Panc1 (cell line): ENCODE measurements around the gene PPP4R3A. TPM values are rescaled to one million over a fixed set of nuclear protein-coding genes. Genes with fewer than 3 reads are reported as not detected.

Source experiments
- ATAC-seq: fragments of 200-7000 bp; cut with Tn5 transposase; 2 replicates; pipeline ENCODE4 v1.9.1; 2020; ENCODE audit warnings: mild to moderate bottlenecking, moderate library complexity
- Bru-seq: library from RNA; stranded (reverse); fragments of 400-500 nt; gene quantifications from one replicate; lab custom pipeline; 2021; lab: Mats Ljungman, UMichigan
- BruChase-seq, 2 experiments: library from RNA; stranded (reverse); fragments of 400-500 nt; gene quantifications; one replicate each; lab custom pipeline; 2021; lab: Mats Ljungman, UMichigan
- BruUV-seq: library from RNA; stranded (reverse); fragments of 400-500 nt; replicated peaks from 2 replicates; lab custom pipeline; 2021; lab: Mats Ljungman, UMichigan
- CTCF ChIA-PET: fragments of 300-600 bp; sonication (Branson Sonifier 250); formaldehyde crosslinking; loops from one replicate; lab custom pipeline; 2022; ENCODE audit warnings: antibody characterized with exemption; lab: Charles Lee
- POLR2A ChIA-PET: fragments of 300-600 bp; sonication (Branson Sonifier 250); formaldehyde crosslinking; loops from one replicate; lab custom pipeline; 2022; ENCODE audit warnings: antibody characterized with exemption; lab: Charles Lee
- DNase-seq: peaks from one replicate; pipeline ENCODE4 v3.0.0-alpha.2; 2010; ENCODE audit warnings: low read depth, low spot score
- H3K27ac ChIP-seq: 2 replicates; pipeline ENCODE4 v1.5.1; 2011; ENCODE audit warnings: mild to moderate bottlenecking, low read length, inconsistent platforms
- H3K27me3 ChIP-seq: fragments of 200-500 bp; sonication (Bioruptor generic); 2 replicates; pipeline ENCODE4 v1.6.0; 2014; ENCODE audit warnings: low read length, inconsistent platforms; ENCODE audit not compliant: control insufficient read depth, insufficient read depth
- H3K36me3 ChIP-seq: fragments of 200-500 bp; sonication (Bioruptor generic); 2 replicates; pipeline ENCODE4 v1.5.1; 2014; ENCODE audit warnings: inconsistent platforms, mild to moderate bottlenecking, low read length, moderate library complexity; ENCODE audit not compliant: control insufficient read depth, insufficient read depth
- H3K4me1 ChIP-seq: 2 replicates; pipeline ENCODE4 v1.5.1; 2011; ENCODE audit warnings: inconsistent platforms, mild to moderate bottlenecking, low read length, moderate library complexity; ENCODE audit not compliant: control insufficient read depth, insufficient read depth
- H3K4me3 ChIP-seq, 2 experiments: 2 replicates each; pipeline ENCODE4 v1.5.1; 2011 to 2012; ENCODE audit warnings: low read depth in 2 of 2, low read length in 2 of 2, mild to moderate bottlenecking in 2 of 2, inconsistent platforms in 1 of 2, moderate library complexity in 1 of 2
- H3K9me3 ChIP-seq: fragments of 200-500 bp; sonication (Bioruptor generic); 2 replicates; pipeline ENCODE4 v1.5.1; 2014; ENCODE audit warnings: low read depth, mild to moderate bottlenecking, inconsistent platforms, low read length, moderate library complexity; ENCODE audit not compliant: control insufficient read depth, insufficient read depth
- POLR2AphosphoS5 ChIP-seq: IDR thresholded peaks from 2 replicates; pipeline ENCODE4 v1.6.1; 2012; ENCODE audit warnings: mild to moderate bottlenecking, low read depth, low read length, moderate library complexity
- SIN3A ChIP-seq: IDR thresholded peaks from 2 replicates; pipeline ENCODE4 v1.6.1; 2012; ENCODE audit warnings: low read depth, mild to moderate bottlenecking, low read length, moderate library complexity, borderline replicate concordance; ENCODE audit not compliant: insufficient read depth
- TCF7L2 ChIP-seq: IDR thresholded peaks from 2 replicates; pipeline ENCODE4 v1.6.1; 2011; ENCODE audit warnings: mild to moderate bottlenecking, low read depth, low read length, inconsistent platforms
- in situ Hi-C: cut with HindIII; loops from 2 replicates; pipeline ENCODE4 v1.10.0; 2016; ENCODE audit warnings: low sequenced_read_pairs, low pct_unique_long_range_greater_than_20kb
- intact Hi-C: fragments of 100-400 bp; cut with micrococcal nuclease; formaldehyde crosslinking; loops from one replicate; pipeline ENCODE4 v1.10.0; 2022; ENCODE audit not compliant: unreplicated experiment
- long read RNA-seq: library from polyadenylated mRNA; unstranded; transcript quantifications from one replicate; pipeline ENCODE4 v2.0.0, GENCODE V29; 2021; ENCODE audit not compliant: unreplicated experiment
- polyA plus RNA-seq: library from polyadenylated mRNA; unstranded; fragments of >200 nt; gene quantifications from one replicate; pipeline ENCODE4 v1.2.1, GENCODE V29; 2012; ENCODE audit warnings: missing spikeins; ENCODE audit not compliant: insufficient read length
- total RNA-seq: library from RNA; stranded (reverse); gene quantifications from one replicate; pipeline ENCODE4 v1.2.1, GENCODE V29; 2021; ENCODE audit not compliant: unreplicated experiment
- TF ChIP-seq, protein P1 (sequence below): fragments of 450-650 bp; IDR thresholded peaks from 2 replicates; pipeline ENCODE4 v1.5.1; 2017; ENCODE audit warnings: mild to moderate bottlenecking
- TF ChIP-seq, protein P2 (sequence below), 2 experiments: IDR thresholded peaks; 2 replicates each; pipeline ENCODE4 v1.6.1; 2011 to 2012; ENCODE audit warnings: low read depth in 2 of 2, control low read depth in 1 of 2, low read length in 1 of 2, mild to moderate bottlenecking in 1 of 2, moderate library complexity in 1 of 2; ENCODE audit not compliant: insufficient read depth in 1 of 2

Gene PPP4R3A
- 54.8 TPM for total RNA-seq
- 29.0 TPM for polyA plus RNA-seq
- percentile 90 among the genes with signal in this experiment for Bru-seq, nascent RNA
- BruChase-seq, experiment 1, labeled RNA remaining after a 2-hour chase = percentile 86 among the genes with signal in this experiment
- percentile 87 among the genes with signal in this experiment for BruChase-seq, experiment 2, labeled RNA remaining after a 6-hour chase
- long read RNA-seq, full-length matches to known transcripts = 92 of 159 reads
- long read RNA-seq, partial matches to known transcripts = 15 of 159 reads
- long read RNA-seq, other reads (novel, unspliced or antisense) = 52 of 159 reads

DNA sequence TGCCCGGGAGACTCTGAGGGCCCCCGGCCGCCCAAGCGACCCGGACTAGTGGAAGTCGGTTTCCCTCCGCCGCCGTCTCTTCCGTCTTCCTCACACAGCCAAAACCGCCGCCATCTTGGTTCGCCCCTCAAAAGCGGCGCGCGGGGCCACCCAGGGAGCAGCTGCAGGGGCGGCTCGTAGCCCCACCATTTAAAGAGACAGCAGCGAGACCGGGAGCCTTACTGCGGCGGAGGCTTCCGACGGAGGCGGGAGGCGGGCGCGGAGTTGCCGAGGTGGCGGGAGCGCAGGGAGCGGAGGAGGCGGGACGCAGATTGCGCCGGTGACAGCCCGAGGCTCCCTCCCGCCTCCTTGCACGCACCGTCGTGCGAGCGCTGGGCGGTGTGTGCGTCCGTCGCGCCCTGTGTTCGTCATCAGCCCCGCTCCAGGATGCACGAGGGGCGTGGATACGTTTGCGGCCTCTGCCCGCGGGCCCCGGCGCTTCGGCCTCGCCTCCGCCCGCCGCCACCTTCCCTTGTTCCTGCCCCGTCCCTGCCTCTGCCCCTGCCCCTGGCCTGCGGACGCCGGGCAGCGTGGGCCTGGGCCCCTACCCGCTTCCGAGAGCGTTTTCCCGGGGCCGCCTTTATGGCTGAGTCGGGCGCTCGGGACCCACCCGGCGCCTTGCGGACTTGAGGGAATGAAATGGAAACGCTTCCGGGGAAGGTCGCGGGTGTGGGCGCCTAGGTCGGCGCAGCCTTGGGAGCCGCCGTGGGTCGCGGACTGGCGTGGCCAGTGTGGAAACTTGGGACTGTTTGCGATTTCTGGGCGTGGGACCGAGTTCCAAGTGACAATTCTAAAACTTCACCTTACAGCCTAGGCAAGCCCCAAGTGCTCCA lies at the start of gene PPP4R3A:
TSS of gene PPP4R3A (minus strand) at position 140 of the 872 bp plus-strand sequence. CDS start 663 bp downstream, outside the sequence.
- Histone ChIP-seq H3K4me3 (peak within 1 kb of the TSS; percentile 84 to 90), H3K27me3 (no peaks in the 10 kb centered on the region), H3K4me1 (no peaks in the 10 kb centered on the region; the same call in 1 of the 2 replicates), H3K36me3 (peaks cover 14% of the 10 kb centered on the region), H3K9me3 (no peaks in the 10 kb centered on the region), H3K27ac (peak within 1 kb of the TSS; percentile 92)
- in situ Hi-C loops = no loop called here
- ATAC-seq (peak; percentile 95), DNase-seq (peak; percentile 60)
- intact Hi-C loops = loop anchor here (5.0 kb wide), 1 partner anchor 402 kb away; no protein-coding TSS in a partner anchor
- BruUV-seq = TSS peak; percentile 99
- TF ChIP-seq, protein P1, sequence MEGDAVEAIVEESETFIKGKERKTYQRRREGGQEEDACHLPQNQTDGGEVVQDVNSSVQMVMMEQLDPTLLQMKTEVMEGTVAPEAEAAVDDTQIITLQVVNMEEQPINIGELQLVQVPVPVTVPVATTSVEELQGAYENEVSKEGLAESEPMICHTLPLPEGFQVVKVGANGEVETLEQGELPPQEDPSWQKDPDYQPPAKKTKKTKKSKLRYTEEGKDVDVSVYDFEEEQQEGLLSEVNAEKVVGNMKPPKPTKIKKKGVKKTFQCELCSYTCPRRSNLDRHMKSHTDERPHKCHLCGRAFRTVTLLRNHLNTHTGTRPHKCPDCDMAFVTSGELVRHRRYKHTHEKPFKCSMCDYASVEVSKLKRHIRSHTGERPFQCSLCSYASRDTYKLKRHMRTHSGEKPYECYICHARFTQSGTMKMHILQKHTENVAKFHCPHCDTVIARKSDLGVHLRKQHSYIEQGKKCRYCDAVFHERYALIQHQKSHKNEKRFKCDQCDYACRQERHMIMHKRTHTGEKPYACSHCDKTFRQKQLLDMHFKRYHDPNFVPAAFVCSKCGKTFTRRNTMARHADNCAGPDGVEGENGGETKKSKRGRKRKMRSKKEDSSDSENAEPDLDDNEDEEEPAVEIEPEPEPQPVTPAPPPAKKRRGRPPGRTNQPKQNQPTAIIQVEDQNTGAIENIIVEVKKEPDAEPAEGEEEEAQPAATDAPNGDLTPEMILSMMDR = no peak
- 0 out of 2 replicates have a peak, but pooled peaks have one; percentile 12 for TF ChIP-seq TCF7L2
- peak; percentile 80 for TF ChIP-seq POLR2AphosphoS5
- TF ChIP-seq SIN3A = peak; percentile 89; the same call in 1 of the 2 replicates
- TF ChIP-seq, protein P2, sequence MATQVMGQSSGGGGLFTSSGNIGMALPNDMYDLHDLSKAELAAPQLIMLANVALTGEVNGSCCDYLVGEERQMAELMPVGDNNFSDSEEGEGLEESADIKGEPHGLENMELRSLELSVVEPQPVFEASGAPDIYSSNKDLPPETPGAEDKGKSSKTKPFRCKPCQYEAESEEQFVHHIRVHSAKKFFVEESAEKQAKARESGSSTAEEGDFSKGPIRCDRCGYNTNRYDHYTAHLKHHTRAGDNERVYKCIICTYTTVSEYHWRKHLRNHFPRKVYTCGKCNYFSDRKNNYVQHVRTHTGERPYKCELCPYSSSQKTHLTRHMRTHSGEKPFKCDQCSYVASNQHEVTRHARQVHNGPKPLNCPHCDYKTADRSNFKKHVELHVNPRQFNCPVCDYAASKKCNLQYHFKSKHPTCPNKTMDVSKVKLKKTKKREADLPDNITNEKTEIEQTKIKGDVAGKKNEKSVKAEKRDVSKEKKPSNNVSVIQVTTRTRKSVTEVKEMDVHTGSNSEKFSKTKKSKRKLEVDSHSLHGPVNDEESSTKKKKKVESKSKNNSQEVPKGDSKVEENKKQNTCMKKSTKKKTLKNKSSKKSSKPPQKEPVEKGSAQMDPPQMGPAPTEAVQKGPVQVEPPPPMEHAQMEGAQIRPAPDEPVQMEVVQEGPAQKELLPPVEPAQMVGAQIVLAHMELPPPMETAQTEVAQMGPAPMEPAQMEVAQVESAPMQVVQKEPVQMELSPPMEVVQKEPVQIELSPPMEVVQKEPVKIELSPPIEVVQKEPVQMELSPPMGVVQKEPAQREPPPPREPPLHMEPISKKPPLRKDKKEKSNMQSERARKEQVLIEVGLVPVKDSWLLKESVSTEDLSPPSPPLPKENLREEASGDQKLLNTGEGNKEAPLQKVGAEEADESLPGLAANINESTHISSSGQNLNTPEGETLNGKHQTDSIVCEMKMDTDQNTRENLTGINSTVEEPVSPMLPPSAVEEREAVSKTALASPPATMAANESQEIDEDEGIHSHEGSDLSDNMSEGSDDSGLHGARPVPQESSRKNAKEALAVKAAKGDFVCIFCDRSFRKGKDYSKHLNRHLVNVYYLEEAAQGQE (IDR thresholded peaks at IDR 0.05; ENCODE audit: insufficient read depth in 1 of 2, low read depth in 2 of 2, low read length in 1 of 2) = no peak
- ChIA-PET POLR2A (no interaction called here), CTCF (no interaction called here)

DNA sequence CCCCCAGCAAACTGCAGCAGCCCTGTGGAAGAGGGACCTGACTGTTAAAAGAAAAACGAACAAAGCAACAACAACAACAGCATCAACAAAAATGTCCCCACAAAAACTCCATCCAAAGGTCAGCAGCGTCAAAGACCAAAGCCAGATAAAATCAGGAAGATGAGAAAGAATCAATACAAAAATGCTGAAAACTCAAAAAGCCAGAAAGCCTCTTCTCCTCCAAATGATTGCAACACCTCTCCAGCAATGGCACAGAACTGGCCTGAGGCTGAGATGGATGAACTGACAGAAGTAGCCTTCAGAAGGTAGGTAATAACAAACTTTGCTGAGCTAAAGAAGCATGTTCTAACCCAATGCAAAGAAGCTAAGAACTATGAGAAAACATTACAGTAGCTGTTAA lies 45.4 kb upstream of the PPP4R3A start:
- no peaks in the 10 kb centered on the region for H3K36me3 ChIP-seq
- H3K27ac ChIP-seq = no peak overlapping the region
- no peaks in the 10 kb centered on the region for H3K4me1 ChIP-seq
- H3K4me3 ChIP-seq = no peak overlapping the region
- intact Hi-C loops = no loop called here
- no peaks in the 10 kb centered on the region for H3K27me3 ChIP-seq
- TF ChIP-seq TCF7L2 (no peak), POLR2AphosphoS5 (no peak), SIN3A (no peak)
- TF ChIP-seq, protein P2 (IDR thresholded peaks at IDR 0.05; ENCODE audit: insufficient read depth in 1 of 2, low read depth in 2 of 2, low read length in 1 of 2) = no peak
- TF ChIP-seq, protein P1 = no peak
- CTCF ChIA-PET = no interaction called here
- ATAC-seq = no peak
- BruUV-seq = no TSS peak
- POLR2A ChIA-PET = no interaction called here
- DNase-seq = no peak
- no peaks in the 10 kb centered on the region for H3K9me3 ChIP-seq
- in situ Hi-C loops = no loop called here
